HUDEP-2 (cell line): ENCODE measurements around the gene WDR86.
A peak's percentile ranks its signal among the peaks of the same experiment; 100 is the strongest.

Source experiments
- DNase-seq, 76 experiments: peaks; one replicate each; lab custom pipeline; 2025; ENCODE audit not compliant: unreplicated experiment in 76 of 76; lab: John Stamatoyannopoulos, UW

Gene WDR86

GRCh38 chr7:151408839-151409666 lies 785 bp downstream of the WDR86 start:
- DNase-seq = peak in 1 of 76 experiments; percentile 4

- DNase-seq = no peak
Observed at GRCh38 chr7:151408498-151408838, 1.4 kb downstream of the WDR86 start.

GRCh38 chr7:151406886-151407583 lies 2.8 kb downstream of the WDR86 start:
- DNase-seq = no peak

GRCh38 chr7:151406051-151406875 lies 3.6 kb downstream of the WDR86 start:
- DNase-seq = no peak

GRCh38 chr7:151405588-151405987 lies 4.2 kb downstream of the WDR86 start:
- DNase-seq = no peak

GRCh38 chr7:151405056-151405455 lies 4.8 kb downstream of the WDR86 start:
- DNase-seq = no peak

GRCh38 chr7:151404216-151405011 lies 5.4 kb downstream of the WDR86 start:
- peak in 8 of 76 experiments; percentile 6 to 40 (median 10) for DNase-seq

GRCh38 chr7:151403764-151404163 lies 6.1 kb downstream of the WDR86 start:
- no peak for DNase-seq

- no peak for DNase-seq
Observed at GRCh38 chr7:151402029-151402835, 7.6 kb downstream of the WDR86 start.

- DNase-seq = no peak
Observed at GRCh38 chr7:151400626-151401315, 9.1 kb downstream of the WDR86 start.

GRCh38 chr7:151399906-151400305 lies 9.9 kb downstream of the WDR86 start:
- DNase-seq = no peak

- no peak for DNase-seq
Observed at GRCh38 chr7:151399305-151399601, 10.6 kb downstream of the WDR86 start.

- DNase-seq = no peak
Observed at GRCh38 chr7:151398446-151399304, 11.2 kb downstream of the WDR86 start.

GRCh38 chr7:151397026-151397425 lies 12.8 kb downstream of the WDR86 start:
- no peak for DNase-seq

- no peak for DNase-seq
Observed at GRCh38 chr7:151396328-151396970, 13.4 kb downstream of the WDR86 start.

- peak in 1 of 76 experiments; percentile 33 for DNase-seq
Observed at GRCh38 chr7:151395036-151395367, 14.8 kb downstream of the WDR86 start.

- no peak for DNase-seq
Observed at GRCh38 chr7:151394076-151395035, 15.5 kb downstream of the WDR86 start.
